K562 (cell line): ENCODE results near the gene GJB2. TPM values are rescaled to one million over a fixed set of nuclear protein-coding genes. Genes with fewer than 3 reads are reported as not detected.

ENCODE experiments used
- ATF6 ChIP-seq: sonication (generic); formaldehyde crosslinking; IDR thresholded peaks from 2 replicates; pipeline ENCODE4 v1.4.0; 2020; ENCODE audit warnings: mild to moderate bottlenecking, missing genetic modification reagents
- NCOA1 ChIP-seq: fragments of 450-650 bp; IDR thresholded peaks from 2 replicates; pipeline ENCODE4 v1.6.1; 2016; ENCODE audit warnings: low read depth
- THAP12 ChIP-seq: fragments of 250-450 bp; sonication (Bioruptor Pico); IDR thresholded peaks from 2 replicates; pipeline ENCODE4 v1.9.0; 2021; ENCODE audit warnings: mild to moderate bottlenecking, inconsistent platforms
- USF1 ChIP-seq: sonication (generic); formaldehyde crosslinking; IDR thresholded peaks from 2 replicates; pipeline ENCODE4 v1.9.0; 2022; ENCODE audit warnings: mild to moderate bottlenecking, missing genetic modification reagents
- ZNF239 ChIP-seq: fragments of 250-450 bp; sonication (Bioruptor Pico); IDR thresholded peaks from 2 replicates; pipeline ENCODE4 v1.4.0; 2020; ENCODE audit warnings: mild to moderate bottlenecking
- polyA plus RNA-seq, 8 experiments: library from polyadenylated mRNA; depleted of rRNA in 4 of 8; stranded (reverse) in 5 of 8; unstranded in 3 of 8; fragments of >200 nt; fragmentation: Nextera tagmentation in 2 of 8; fragmentation: Illumina TruSeq in 1 of 8; extraction: Ambion mirVana in 2 of 8; extraction: Trizol in 1 of 8; gene quantifications; 2 replicates each; pipeline versions ENCODE4 v1.2.1 to v1.2.3, GENCODE V29; 2011 to 2014; ENCODE audit warnings: inconsistent platforms in 1 of 8, missing spikeins in 1 of 8
- total RNA-seq, 7 experiments: library from RNA; depleted of rRNA in 6 of 7; stranded (reverse); fragments of >200 nt in 6 of 7; fragmentation: Illumina TruSeq in 2 of 7; extraction: Trizol in 2 of 7; gene quantifications; 2 replicates each; pipeline versions ENCODE4 v1.2.1 to v1.2.3, GENCODE V29; 2011 to 2021; ENCODE audit warnings: low replicate concordance in 1 of 7

Gene GJB2
- total and polyA plus RNA-seq, 9 of the 15 experiments (the other 6 are each of a cell fraction or from before 2014, with no cell fraction given) = not detected

- TF ChIP-seq USF1 (CRISPR knock-in tag) (no peak), ZNF239 (CRISPR knock-in tag) (no peak), THAP12 (no peak), NCOA1 (no peak), ATF6 (CRISPR knock-in tag) (no peak)
Observed at GRCh38 chr13:20185366-20186056, 7.2 kb downstream of the GJB2 start (continued).
